ENCODE measurements around the gene IFT81.
"Not testable (repeated sequence)": the region's sequence is repeated elsewhere in the genome, so short reads cannot be mapped to it uniquely, and the experiment has no call there.

The IFT81 gene

GRCh38 chr12:110249716-110250225, 125.6 kb downstream of the IFT81 start:
- Mint-ChIP-seq H3K9me3 (no peaks in the 10 kb centered on the region), H3K36me3 (ENCODE audit: insufficient read depth) (no peaks in the 10 kb centered on the region), H3K4me1 (no peaks in the 10 kb centered on the region), H3K27me3 (no peaks in the 10 kb centered on the region), H3K4me3 (no peak overlapping the region), H3K27ac (ENCODE audit: low read depth) (no peak overlapping the region)
- no peak for ATAC-seq (replicated peaks; ENCODE audit: extremely low read depth, poor library complexity, severe bottlenecking)
- no peak for DNase-seq (ENCODE audit: low spot score in 2 of 2)

GRCh38 chr12:110251381-110251780, 127.2 kb downstream of the IFT81 start:
- no peak overlapping the region for H3K27ac Mint-ChIP-seq (ENCODE audit: low read depth)
- H3K36me3 Mint-ChIP-seq (ENCODE audit: insufficient read depth): no peaks in the 10 kb centered on the region
- H3K27me3 Mint-ChIP-seq: peaks cover under 1% of the 10 kb centered on the region
- ATAC-seq (replicated peaks; ENCODE audit: extremely low read depth, poor library complexity, severe bottlenecking) (no peak), DNase-seq (ENCODE audit: low spot score in 2 of 2) (no peak)
- no peaks in the 10 kb centered on the region for H3K4me1 Mint-ChIP-seq
- H3K4me3 Mint-ChIP-seq: no peak overlapping the region
- no peaks in the 10 kb centered on the region for H3K9me3 Mint-ChIP-seq

GRCh38 chr12:110252716-110253115, 128.6 kb downstream of the IFT81 start:
- ATAC-seq (replicated peaks; ENCODE audit: extremely low read depth, poor library complexity, severe bottlenecking) (no peak), DNase-seq (ENCODE audit: low spot score in 2 of 2) (no peak)
- Mint-ChIP-seq H3K9me3 (no peaks in the 10 kb centered on the region), H3K27me3 (peaks cover 14% of the 10 kb centered on the region), H3K36me3 (ENCODE audit: insufficient read depth) (no peaks in the 10 kb centered on the region), H3K27ac (ENCODE audit: low read depth) (no peak overlapping the region), H3K4me3 (no peak overlapping the region), H3K4me1 (no peaks in the 10 kb centered on the region)

GRCh38 chr12:110253176-110253575, 129.0 kb downstream of the IFT81 start:
- Mint-ChIP-seq H3K4me3 (no peak overlapping the region), H3K27ac (ENCODE audit: low read depth) (no peak overlapping the region)
- DNase-seq (ENCODE audit: low spot score in 2 of 2): no peak

GRCh38 chr12:110254971-110255540, 130.9 kb downstream of the IFT81 start:
- Mint-ChIP-seq H3K36me3 (ENCODE audit: insufficient read depth) (no peaks in the 10 kb centered on the region), H3K4me1 (no peaks in the 10 kb centered on the region), H3K27ac (ENCODE audit: low read depth) (no peak overlapping the region), H3K9me3 (no peaks in the 10 kb centered on the region), H3K4me3 (no peak overlapping the region), H3K27me3 (peaks cover 31% of the 10 kb centered on the region)
- DNase-seq (ENCODE audit: low spot score in 2 of 2) (no peak), ATAC-seq (replicated peaks; ENCODE audit: extremely low read depth, poor library complexity, severe bottlenecking) (no peak)

More at GRCh38 chr12:110253176-110253575, 129.0 kb downstream of the IFT81 start:
- Mint-ChIP-seq H3K27me3 (peaks cover 18% of the 10 kb centered on the region), H3K36me3 (ENCODE audit: insufficient read depth) (no peaks in the 10 kb centered on the region), H3K9me3 (no peaks in the 10 kb centered on the region), H3K4me1 (no peaks in the 10 kb centered on the region)
- ATAC-seq (replicated peaks; ENCODE audit: extremely low read depth, poor library complexity, severe bottlenecking): no peak

GRCh38 chr12:110255890-110256456, 131.8 kb downstream of the IFT81 start:
- not testable (repeated sequence) for H3K4me3 Mint-ChIP-seq; ATAC-seq (replicated peaks; ENCODE audit: extremely low read depth, poor library complexity, severe bottlenecking); H3K36me3 Mint-ChIP-seq (ENCODE audit: insufficient read depth); DNase-seq (ENCODE audit: low spot score in 2 of 2); H3K4me1 Mint-ChIP-seq; H3K27ac Mint-ChIP-seq (ENCODE audit: low read depth); H3K9me3 Mint-ChIP-seq
- peaks cover 31% of the 10 kb centered on the region for H3K27me3 Mint-ChIP-seq

GRCh38 chr12:110256780-110257431, 132.7 kb downstream of the IFT81 start:
- DNase-seq (ENCODE audit: low spot score in 2 of 2) (no peak), ATAC-seq (replicated peaks; ENCODE audit: extremely low read depth, poor library complexity, severe bottlenecking) (no peak)
- H3K27me3 Mint-ChIP-seq: peaks cover 31% of the 10 kb centered on the region
- H3K9me3 Mint-ChIP-seq: no peaks in the 10 kb centered on the region
- no peaks in the 10 kb centered on the region for H3K36me3 Mint-ChIP-seq (ENCODE audit: insufficient read depth)
- H3K4me3 Mint-ChIP-seq: no peak overlapping the region
- no peak overlapping the region for H3K27ac Mint-ChIP-seq (ENCODE audit: low read depth)
- no peaks in the 10 kb centered on the region for H3K4me1 Mint-ChIP-seq

- H3K4me3 Mint-ChIP-seq: no peak overlapping the region
- no peak overlapping the region for H3K27ac Mint-ChIP-seq (ENCODE audit: low read depth)
- DNase-seq (ENCODE audit: low spot score in 2 of 2) (no peak), ATAC-seq (replicated peaks; ENCODE audit: extremely low read depth, poor library complexity, severe bottlenecking) (no peak)
- peaks cover 31% of the 10 kb centered on the region for H3K27me3 Mint-ChIP-seq
- no peaks in the 10 kb centered on the region for H3K9me3 Mint-ChIP-seq
- H3K4me1 Mint-ChIP-seq: no peaks in the 10 kb centered on the region
- H3K36me3 Mint-ChIP-seq (ENCODE audit: insufficient read depth): no peaks in the 10 kb centered on the region
These were observed 134.3 kb downstream of the IFT81 start for GRCh38 chr12:110258466-110258865.

GRCh38 chr12:110262442-110263388, 138.6 kb downstream of the IFT81 start:
- Mint-ChIP-seq H3K4me3 (no peak overlapping the region), H3K4me1 (no peaks in the 10 kb centered on the region), H3K27me3 (peaks cover 17% of the 10 kb centered on the region), H3K27ac (ENCODE audit: low read depth) (no peak overlapping the region), H3K9me3 (no peaks in the 10 kb centered on the region), H3K36me3 (ENCODE audit: insufficient read depth) (no peaks in the 10 kb centered on the region)
- DNase-seq (ENCODE audit: low spot score in 2 of 2): no peak
- no peak for ATAC-seq (replicated peaks; ENCODE audit: extremely low read depth, poor library complexity, severe bottlenecking)

GRCh38 chr12:110266381-110266960, 142.3 kb downstream of the IFT81 start:
- no peaks in the 10 kb centered on the region for H3K36me3 Mint-ChIP-seq (ENCODE audit: insufficient read depth)
- H3K4me3 Mint-ChIP-seq: no peak overlapping the region
- peaks cover 25% of the 10 kb centered on the region for H3K27me3 Mint-ChIP-seq
- no peak for ATAC-seq (replicated peaks; ENCODE audit: extremely low read depth, poor library complexity, severe bottlenecking)
- no peaks in the 10 kb centered on the region for H3K4me1 Mint-ChIP-seq
- no peaks in the 10 kb centered on the region for H3K9me3 Mint-ChIP-seq
- no peak overlapping the region for H3K27ac Mint-ChIP-seq (ENCODE audit: low read depth)
- no peak for DNase-seq (ENCODE audit: low spot score in 2 of 2)

- Mint-ChIP-seq H3K27me3 (peaks cover 28% of the 10 kb centered on the region), H3K36me3 (ENCODE audit: insufficient read depth) (no peaks in the 10 kb centered on the region), H3K4me1 (no peaks in the 10 kb centered on the region), H3K4me3 (no peak overlapping the region), H3K9me3 (no peaks in the 10 kb centered on the region), H3K27ac (ENCODE audit: low read depth) (no peak overlapping the region)
- ATAC-seq (replicated peaks; ENCODE audit: extremely low read depth, poor library complexity, severe bottlenecking) (no peak), DNase-seq (ENCODE audit: low spot score in 2 of 2) (no peak)
These were observed 142.9 kb downstream of the IFT81 start for GRCh38 chr12:110266980-110267620.
